GM18526 (cell line): ENCODE data around the gene GABRG3.

ENCODE experiments used
- POLR2A ChIP-seq: IDR thresholded peaks from 3 replicates; pipeline ENCODE4 v1.6.1; 2011; ENCODE audit not compliant: insufficient read length; ENCODE audit errors: extremely low read depth

The GABRG3 gene

GRCh38 chr15:27234593-27234992 lies 263.6 kb downstream of the GABRG3 start:
- TF ChIP-seq POLR2A: no peak

- TF ChIP-seq POLR2A: no peak
Measured at GRCh38 chr15:27235161-27235560, 264.2 kb downstream of the GABRG3 start.

- TF ChIP-seq POLR2A: no peak
Measured at GRCh38 chr15:27235681-27236080, 264.7 kb downstream of the GABRG3 start.

- no peak for TF ChIP-seq POLR2A
Measured at GRCh38 chr15:27237319-27237939, 266.4 kb downstream of the GABRG3 start.

- no peak for TF ChIP-seq POLR2A
Measured at GRCh38 chr15:27238209-27238608, 267.2 kb downstream of the GABRG3 start.

- TF ChIP-seq POLR2A: no peak
Measured at GRCh38 chr15:27238707-27239423, 267.9 kb downstream of the GABRG3 start.

- no peak for TF ChIP-seq POLR2A
Measured at GRCh38 chr15:27241943-27242342, 271.0 kb downstream of the GABRG3 start.

GRCh38 chr15:27244047-27244446 lies 273.1 kb downstream of the GABRG3 start:
- TF ChIP-seq POLR2A: no peak

GRCh38 chr15:27248251-27248650 lies 277.3 kb downstream of the GABRG3 start:
- no peak for TF ChIP-seq POLR2A

- no peak for TF ChIP-seq POLR2A
Measured at GRCh38 chr15:27249046-27249759, 278.2 kb downstream of the GABRG3 start.

GRCh38 chr15:27249760-27250109 lies 278.8 kb downstream of the GABRG3 start:
- TF ChIP-seq POLR2A: no peak

GRCh38 chr15:27250223-27250622 lies 279.2 kb downstream of the GABRG3 start:
- no peak for TF ChIP-seq POLR2A

- TF ChIP-seq POLR2A: no peak
Measured at GRCh38 chr15:27254055-27254454, 283.1 kb downstream of the GABRG3 start.

- no peak for TF ChIP-seq POLR2A
Measured at GRCh38 chr15:27254801-27255200, 283.8 kb downstream of the GABRG3 start.

GRCh38 chr15:27256446-27256845 lies 285.5 kb downstream of the GABRG3 start:
- TF ChIP-seq POLR2A: no peak

GRCh38 chr15:27258287-27258686 lies 287.3 kb downstream of the GABRG3 start:
- no peak for TF ChIP-seq POLR2A

GRCh38 chr15:27260523-27260922 lies 289.5 kb downstream of the GABRG3 start:
- TF ChIP-seq POLR2A: no peak

GRCh38 chr15:27268923-27269322 lies 297.9 kb downstream of the GABRG3 start:
- TF ChIP-seq POLR2A: no peak
